ENCODE measurements around the gene ZSWIM4.
"Not testable (repeated sequence)": the region's sequence is repeated elsewhere in the genome, so short reads cannot be mapped to it uniquely, and the experiment has no call there.

The ZSWIM4 gene

GRCh38 chr19:13778847-13779246, 16.4 kb upstream of the ZSWIM4 start:
- DNase-seq = no peak

GRCh38 chr19:13779794-13780193, 15.4 kb upstream of the ZSWIM4 start:
- not testable (repeated sequence) for DNase-seq

GRCh38 chr19:13781547-13781946, 13.7 kb upstream of the ZSWIM4 start:
- DNase-seq = peak; percentile 56

GRCh38 chr19:13782537-13782936, 12.7 kb upstream of the ZSWIM4 start:
- no peak for DNase-seq

- no peak for DNase-seq
Measured at GRCh38 chr19:13783565-13784500, 11.4 kb upstream of the ZSWIM4 start.

GRCh38 chr19:13784731-13785452, 10.4 kb upstream of the ZSWIM4 start:
- peak; percentile 17 for DNase-seq

- no peak for DNase-seq
Measured at GRCh38 chr19:13788991-13789390, 6.3 kb upstream of the ZSWIM4 start.

GRCh38 chr19:13790354-13790753, 4.9 kb upstream of the ZSWIM4 start:
- DNase-seq = no peak

- DNase-seq = not testable (repeated sequence)
Measured at GRCh38 chr19:13793317-13793716, 1.9 kb upstream of the ZSWIM4 start.

GRCh38 chr19:13794398-13794756, 866 bp upstream of the ZSWIM4 start:
- DNase-seq = no peak

GRCh38 chr19:13795595-13796300, 505 bp downstream of the ZSWIM4 start:
- DNase-seq = no peak

- no peak for DNase-seq
Measured at GRCh38 chr19:13796301-13797057, 1.2 kb downstream of the ZSWIM4 start.

- no peak for DNase-seq
Measured at GRCh38 chr19:13797058-13797440, 1.8 kb downstream of the ZSWIM4 start.

- DNase-seq = no peak
Measured at GRCh38 chr19:13797870-13798269, 2.6 kb downstream of the ZSWIM4 start.

GRCh38 chr19:13799669-13800068, 4.4 kb downstream of the ZSWIM4 start:
- DNase-seq = no peak

- no peak for DNase-seq
Measured at GRCh38 chr19:13803038-13803437, 7.8 kb downstream of the ZSWIM4 start.

GRCh38 chr19:13804830-13805683, 9.8 kb downstream of the ZSWIM4 start:
- DNase-seq = no peak

GRCh38 chr19:13806728-13807127, 11.5 kb downstream of the ZSWIM4 start:
- no peak for DNase-seq

- DNase-seq = no peak
Measured at GRCh38 chr19:13807421-13808021, 12.3 kb downstream of the ZSWIM4 start.

- DNase-seq = no peak
Measured at GRCh38 chr19:13808856-13809255, 13.6 kb downstream of the ZSWIM4 start.

GRCh38 chr19:13812544-13812943, 17.3 kb downstream of the ZSWIM4 start:
- no peak for DNase-seq

All from DMS 273 treated with DMSO at 0.1 percent for 48 hours (cell line).